ENCODE results near the gene PLSCR4.
"Not testable (repeated sequence)": the region's sequence is repeated elsewhere in the genome, so short reads cannot be mapped to it uniquely, and the experiment has no call there.

PLSCR4 gene, protein sequence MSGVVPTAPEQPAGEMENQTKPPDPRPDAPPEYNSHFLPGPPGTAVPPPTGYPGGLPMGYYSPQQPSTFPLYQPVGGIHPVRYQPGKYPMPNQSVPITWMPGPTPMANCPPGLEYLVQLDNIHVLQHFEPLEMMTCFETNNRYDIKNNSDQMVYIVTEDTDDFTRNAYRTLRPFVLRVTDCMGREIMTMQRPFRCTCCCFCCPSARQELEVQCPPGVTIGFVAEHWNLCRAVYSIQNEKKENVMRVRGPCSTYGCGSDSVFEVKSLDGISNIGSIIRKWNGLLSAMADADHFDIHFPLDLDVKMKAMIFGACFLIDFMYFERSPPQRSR

GRCh38 chr3:146250449-146251382 is at the start of gene PLSCR4:
PLSCR4 (minus strand) TSS chr3:146251105; CDS start chr3:146222071, 29,034 bp downstream.
- DNase-seq = peak; percentile 40

GRCh38 chr3:146293401-146293800 is 42.5 kb upstream of the PLSCR4 start:
- DNase-seq = not testable (repeated sequence)

GRCh38 chr3:146283781-146284445 is 33.0 kb upstream of the PLSCR4 start:
- no peak for DNase-seq

DNA sequence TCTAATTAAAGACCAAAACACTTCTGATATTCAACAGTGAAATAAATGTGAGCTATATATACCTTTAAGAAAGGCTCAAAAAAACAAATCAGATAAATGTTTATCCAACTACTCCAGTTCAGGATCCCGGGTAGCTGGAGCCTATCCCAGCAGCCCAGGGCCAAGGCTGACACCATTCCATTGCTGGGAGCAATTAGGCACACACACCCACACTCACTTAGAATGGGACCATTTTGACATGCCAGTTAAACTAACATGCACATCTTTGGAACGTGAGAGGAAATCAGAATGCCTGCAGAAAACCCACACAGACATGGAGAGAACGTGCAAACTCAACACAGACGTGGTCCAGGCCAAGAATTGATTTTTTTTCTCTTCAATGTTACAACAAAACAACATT is 30.0 kb upstream of the PLSCR4 start:
- DNase-seq = no peak

GRCh38 chr3:146279951-146280350 is 29.0 kb upstream of the PLSCR4 start:
- DNase-seq = no peak

- no peak for DNase-seq
Measured at GRCh38 chr3:146279013-146279412, 28.1 kb upstream of the PLSCR4 start.

- DNase-seq = no peak
Measured at GRCh38 chr3:146277953-146278631, 27.2 kb upstream of the PLSCR4 start.

GRCh38 chr3:146275476-146275875 is 24.6 kb upstream of the PLSCR4 start:
- DNase-seq = no peak

DNA sequence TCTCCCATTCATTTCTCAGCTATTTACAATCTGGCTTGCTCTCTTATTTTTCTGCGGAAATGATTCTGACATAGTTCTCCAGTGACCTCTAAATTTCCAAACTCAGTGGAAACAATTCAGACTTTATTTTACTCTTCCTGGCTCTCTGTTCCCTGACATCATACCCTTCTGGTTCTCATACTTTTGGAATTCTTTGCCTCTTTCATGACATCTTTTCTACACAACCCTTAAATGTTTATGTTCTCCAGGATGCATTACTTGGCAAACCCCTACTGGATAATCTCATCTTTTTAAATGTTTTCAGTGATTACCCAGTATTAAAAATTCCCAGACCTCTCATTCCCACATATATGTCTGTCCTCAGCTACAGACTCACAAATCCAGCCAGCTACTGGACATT is 23.9 kb upstream of the PLSCR4 start:
- no peak for DNase-seq

DNA sequence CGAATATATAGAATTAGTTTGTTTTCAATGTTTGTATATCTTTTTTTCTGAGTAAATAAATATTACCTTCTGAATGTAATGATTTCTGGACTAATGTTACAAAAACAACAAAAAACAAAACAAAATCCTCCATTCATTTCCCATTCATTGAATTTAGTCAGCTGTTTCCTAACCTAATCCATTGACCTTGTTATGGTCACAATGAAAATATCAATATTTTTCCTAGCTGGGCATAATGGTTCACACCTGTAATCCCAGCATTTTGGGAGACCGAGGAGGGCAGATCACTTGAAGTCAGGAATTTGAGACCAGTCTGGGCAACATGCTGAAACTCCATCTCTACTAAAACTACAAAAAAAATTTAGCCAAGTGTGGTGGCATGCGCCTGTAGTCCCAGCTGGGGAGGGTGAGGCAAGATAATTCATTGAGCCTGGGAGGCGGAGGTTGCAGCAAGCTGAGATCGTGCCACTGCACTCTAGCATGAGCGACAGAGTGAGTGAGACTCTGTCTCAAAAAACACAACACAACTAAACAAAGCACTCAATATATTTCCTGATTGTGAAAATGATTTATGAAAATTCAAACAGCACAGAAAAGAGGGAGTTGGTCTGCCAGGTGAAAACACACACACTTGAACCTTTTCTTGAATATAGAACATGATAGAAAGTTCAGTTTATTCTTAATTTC is 23.0 kb upstream of the PLSCR4 start:
- DNase-seq = no peak

DNA sequence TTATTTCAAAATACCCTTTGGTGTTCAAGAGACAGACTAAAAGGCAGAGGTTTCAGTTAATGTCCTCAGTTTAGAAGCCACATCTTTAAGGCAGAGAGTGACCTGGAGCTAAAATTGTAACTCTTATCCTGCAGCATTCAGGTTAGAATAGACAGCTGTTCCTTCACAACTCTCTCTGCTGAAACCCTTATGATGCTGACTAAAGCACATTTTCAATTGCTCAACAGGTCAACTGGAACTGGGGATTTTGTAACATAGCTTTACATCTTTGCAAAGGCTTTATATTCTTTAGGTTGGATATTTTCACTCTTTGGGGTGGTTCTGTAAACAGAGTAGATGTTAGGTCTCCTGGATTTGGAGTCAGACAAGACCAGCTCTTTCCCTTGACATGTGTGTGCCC is 20.3 kb upstream of the PLSCR4 start:
- DNase-seq = no peak

- no peak for DNase-seq
Measured at GRCh38 chr3:146269271-146269670, 18.4 kb upstream of the PLSCR4 start.

DNA sequence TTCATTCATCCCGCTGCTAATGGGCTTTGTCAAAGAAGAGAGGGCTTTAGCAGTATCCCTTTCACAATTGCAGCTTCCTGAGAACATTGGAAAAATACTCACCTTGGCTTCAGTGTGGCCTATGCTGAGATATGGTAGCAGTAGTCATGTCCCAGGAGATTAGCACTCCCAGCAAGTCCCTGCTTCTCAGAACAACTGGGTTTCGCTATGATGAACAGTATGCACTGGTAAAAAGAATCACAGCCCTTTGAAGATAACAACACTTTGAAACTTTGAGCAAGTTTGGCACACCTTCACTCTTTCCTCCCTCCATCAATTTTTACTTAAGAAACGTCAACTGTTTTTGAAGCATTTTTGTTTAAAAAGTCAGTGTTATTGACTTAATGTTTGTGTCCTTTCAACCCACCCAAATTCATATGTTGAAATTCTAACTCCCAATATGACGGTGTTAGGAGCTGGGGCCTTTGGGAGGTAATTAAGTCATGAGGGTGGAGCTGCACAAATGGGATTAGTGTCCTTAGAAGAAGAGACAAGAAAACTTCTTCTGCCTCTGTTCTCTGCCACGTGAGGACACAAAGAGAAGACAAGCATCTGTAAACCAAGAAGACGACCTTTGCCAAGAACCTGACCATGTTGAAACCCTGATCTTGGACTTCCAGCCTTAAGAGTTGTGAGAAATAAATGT is 17.8 kb upstream of the PLSCR4 start:
- DNase-seq = no peak

- DNase-seq = no peak
Measured at GRCh38 chr3:146265720-146266119, 14.8 kb upstream of the PLSCR4 start.

DNA sequence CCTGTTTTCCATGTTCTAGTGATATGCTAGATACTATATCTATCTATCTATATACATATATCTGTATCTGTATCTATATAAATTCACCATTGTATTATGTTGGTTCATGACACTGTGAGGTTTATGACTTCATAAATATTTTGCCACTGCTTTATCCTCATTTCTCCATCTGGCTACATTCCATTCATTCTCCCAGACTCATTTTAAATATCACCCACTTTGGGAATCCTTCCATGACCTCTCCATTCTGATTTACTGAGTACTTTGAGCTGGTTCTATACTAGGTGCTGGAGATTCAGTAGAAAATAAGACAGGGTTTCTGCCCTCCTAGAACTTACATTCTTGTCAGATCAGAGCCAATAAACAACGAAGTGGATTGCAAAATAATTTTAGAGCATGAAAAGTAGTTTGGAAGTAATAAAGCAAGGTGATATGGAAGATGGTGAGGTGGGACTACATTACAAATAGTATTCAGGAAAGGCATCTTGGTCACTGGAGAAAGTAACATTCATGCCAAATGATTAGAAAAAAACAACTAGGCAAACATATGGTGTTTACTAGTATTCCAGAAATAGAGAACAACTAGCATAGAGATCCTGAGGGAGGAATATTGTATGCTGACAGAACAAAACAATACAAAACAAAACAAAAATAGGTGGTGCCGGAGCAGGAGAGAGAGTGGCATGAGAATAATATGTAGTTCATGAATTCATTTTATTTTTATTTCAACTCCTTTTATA is 11.6 kb upstream of the PLSCR4 start:
- DNase-seq = no peak

- DNase-seq = no peak
Measured at GRCh38 chr3:146259880-146260589, 9.1 kb upstream of the PLSCR4 start.

DNA sequence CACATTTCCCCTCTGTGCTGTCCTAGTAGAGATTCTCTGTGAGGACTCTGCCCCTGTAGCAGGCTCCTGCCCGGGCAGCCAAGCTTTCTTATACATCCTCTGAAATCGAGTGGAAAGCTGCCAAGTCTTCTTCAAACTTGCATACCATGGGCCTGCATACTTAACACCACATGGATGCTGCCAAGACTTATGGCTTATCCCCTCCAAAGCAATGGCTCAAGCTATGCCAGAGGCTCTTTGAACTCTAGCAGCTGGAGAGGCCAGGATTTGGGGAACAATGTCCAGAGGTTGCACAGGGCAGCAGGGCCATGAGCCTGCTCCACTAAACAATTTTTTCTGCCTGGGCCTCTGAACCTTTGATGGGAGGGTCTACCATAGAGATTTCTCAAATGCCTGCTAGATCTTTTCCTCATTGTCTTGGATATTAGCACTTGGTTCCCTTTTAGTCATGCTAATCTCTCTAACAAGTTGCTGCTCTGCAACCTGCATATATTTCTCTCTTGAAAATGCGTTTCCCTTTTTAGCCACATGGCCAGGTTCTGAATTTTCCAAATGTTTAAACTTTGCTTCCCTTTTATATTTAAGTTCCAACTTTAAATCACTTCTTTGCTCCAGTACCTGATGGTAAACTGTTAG is 6.1 kb upstream of the PLSCR4 start:
- no peak for DNase-seq

- not testable (repeated sequence) for DNase-seq
Measured at GRCh38 chr3:146252445-146252844, 1.5 kb upstream of the PLSCR4 start.

- DNase-seq = no peak
Measured at GRCh38 chr3:146249921-146250320, 984 bp downstream of the PLSCR4 start.

- DNase-seq = no peak
Measured at GRCh38 chr3:146247911-146248310, 3.0 kb downstream of the PLSCR4 start.

All from NCI-H1105 treated with DMSO at 0.1 percent for 48 hours (cell line).